Activated CD8-positive, alpha-beta memory T cell treated with anti-CD3 and anti-CD28 coated beads for 1 hour (primary cell): ENCODE results near the gene AQP12B.
"Not testable (repeated sequence)": the region's sequence is repeated elsewhere in the genome, so short reads cannot be mapped to it uniquely, and the experiment has no call there.

Experiments used
- DNase-seq, 2 donors: peaks; one replicate each; pipeline ENCODE4 v3.0.0-alpha.2; 2020; ENCODE audit warnings: low read depth in 1 of 2; ENCODE audit errors: extremely low read depth in 1 of 2

The AQP12B gene, protein sequence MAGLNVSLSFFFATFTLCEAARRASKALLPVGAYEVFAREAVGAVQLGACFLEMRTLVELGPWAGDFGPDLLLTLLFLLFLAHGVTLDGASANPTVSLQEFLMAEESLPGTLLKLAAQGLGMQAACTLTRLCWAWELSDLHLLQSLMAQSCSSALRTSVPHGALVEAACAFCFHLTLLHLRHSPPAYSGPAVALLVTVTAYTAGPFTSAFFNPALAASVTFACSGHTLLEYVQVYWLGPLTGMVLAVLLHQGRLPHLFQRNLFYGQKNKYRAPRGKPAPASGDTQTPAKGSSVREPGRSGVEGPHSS

DNA sequence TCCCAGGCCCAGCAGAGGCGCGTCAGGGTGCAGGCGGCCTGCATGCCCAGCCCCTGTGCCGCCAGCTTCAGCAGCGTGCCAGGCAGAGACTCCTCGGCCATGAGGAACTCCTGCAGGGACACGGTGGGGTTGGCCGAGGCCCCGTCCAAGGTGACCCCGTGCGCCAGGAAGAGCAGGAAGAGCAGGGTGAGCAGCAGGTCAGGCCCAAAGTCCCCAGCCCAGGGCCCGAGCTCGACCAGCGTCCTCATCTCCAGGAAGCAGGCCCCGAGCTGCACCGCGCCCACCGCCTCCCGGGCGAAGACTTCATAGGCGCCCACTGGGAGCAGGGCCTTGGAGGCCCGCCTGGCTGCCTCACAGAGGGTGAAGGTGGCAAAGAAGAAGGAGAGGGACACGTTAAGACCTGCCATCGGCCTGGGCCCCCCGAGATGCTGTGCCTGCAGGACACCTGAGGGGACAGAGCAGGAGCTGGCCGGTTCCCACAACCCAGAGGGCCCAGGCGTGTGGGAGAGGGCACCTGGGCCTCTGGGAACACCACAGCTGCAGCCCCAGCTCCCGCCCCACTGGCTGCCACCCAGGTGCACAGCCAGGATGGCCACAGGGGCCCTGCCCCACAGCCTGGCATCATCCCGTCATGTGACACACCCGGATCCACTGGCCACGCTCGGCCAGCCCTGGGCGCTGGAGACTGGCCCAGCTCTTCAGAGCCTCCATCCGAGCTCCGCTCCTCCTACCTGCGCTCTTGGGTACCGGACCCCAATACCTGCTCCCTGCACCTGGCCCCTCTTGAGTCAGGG is at the start of gene AQP12B:
Gene AQP12B, minus strand, starts transcription at position 455 of the 794 bp plus-strand sequence. Its CDS starts 48 bp downstream, at position 407.
- DNase-seq = not testable (repeated sequence)

GRCh38 chr2:240732184-240732583 is 49.5 kb upstream of the AQP12B start:
- DNase-seq = no peak

- no peak for DNase-seq
These were observed 48.5 kb upstream of the AQP12B start for GRCh38 chr2:240731178-240731545.

DNA sequence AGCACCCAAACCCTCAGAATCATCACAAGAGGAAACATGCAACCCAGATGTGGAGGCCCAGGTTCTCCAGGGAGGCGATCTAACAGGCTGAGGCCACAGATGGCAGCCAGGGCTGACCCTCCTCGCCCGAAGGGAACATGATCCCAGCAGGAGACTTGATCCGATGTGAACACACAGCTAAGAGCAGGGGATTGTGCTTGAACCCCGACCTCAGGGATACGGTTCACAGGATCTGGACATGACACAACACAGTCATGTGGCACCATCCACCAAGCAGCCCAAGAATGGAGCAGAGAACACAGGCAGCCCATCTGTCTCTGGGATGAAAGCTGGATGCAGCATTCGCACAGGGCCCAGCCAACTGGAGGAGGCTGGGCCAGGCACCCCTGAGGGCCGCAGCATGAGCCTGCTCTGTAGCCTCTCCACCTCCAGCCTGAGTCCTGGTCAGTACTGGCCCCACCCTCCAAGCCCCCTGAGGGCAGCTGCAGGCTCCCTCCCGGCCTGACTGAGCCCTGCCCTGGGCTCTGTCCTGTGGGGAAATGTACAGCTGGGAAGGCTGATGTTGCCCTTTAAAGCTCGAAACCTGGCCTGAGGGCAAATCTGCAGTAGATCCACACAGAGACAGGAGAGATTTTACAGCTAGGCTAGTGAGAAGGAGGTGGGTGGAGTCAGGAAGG is 48.0 kb upstream of the AQP12B start:
- DNase-seq = no peak

- no peak for DNase-seq
These were observed 46.1 kb upstream of the AQP12B start for GRCh38 chr2:240728827-240729226.

- DNase-seq = no peak
These were observed 45.7 kb upstream of the AQP12B start for GRCh38 chr2:240728361-240728760.

DNA sequence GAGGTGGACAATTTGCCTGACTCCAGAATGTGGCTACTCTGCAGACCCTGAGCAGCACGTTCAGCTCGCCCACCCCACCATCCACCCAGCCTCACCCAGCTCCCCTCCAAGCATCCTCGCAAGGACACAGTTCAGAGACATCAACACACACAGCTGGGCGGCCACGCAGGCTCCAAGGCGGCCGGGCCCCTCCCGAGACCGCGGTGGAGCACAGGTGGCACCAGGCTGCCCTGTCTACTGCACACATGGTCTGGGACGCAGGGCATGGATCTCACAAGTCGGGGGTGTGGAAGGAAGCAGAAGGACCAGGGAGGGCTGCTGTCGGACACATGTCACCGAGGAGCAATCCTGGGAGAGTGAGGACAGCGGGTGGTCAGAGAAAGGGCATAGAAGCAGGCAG is 45.2 kb upstream of the AQP12B start:
- DNase-seq = no peak

DNA sequence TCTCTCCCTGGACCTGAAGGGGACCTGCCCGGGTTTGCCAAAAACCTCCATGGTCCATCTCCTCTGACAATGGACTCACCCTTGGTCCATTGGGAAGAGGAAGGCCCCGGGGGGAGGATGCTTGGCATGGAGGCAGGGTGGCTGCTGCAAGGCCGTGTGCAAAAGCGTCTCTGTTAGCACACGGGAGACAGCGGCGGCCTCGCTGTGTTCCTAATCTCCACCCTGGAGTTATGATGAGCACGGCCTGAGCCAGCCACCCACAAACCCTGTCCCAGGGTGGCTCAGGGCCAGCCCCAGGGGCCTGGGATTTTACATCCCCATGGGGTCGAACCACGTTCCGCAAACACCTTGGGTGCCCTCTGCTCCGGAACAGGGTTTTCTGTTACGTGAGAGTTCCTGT is 44.8 kb upstream of the AQP12B start:
- no peak for DNase-seq

- no peak for DNase-seq
These were observed 44.2 kb upstream of the AQP12B start for GRCh38 chr2:240726876-240727275.

- DNase-seq = no peak
These were observed 43.0 kb upstream of the AQP12B start for GRCh38 chr2:240725671-240726070.

- no peak for DNase-seq
These were observed 42.6 kb upstream of the AQP12B start for GRCh38 chr2:240725266-240725665.

DNA sequence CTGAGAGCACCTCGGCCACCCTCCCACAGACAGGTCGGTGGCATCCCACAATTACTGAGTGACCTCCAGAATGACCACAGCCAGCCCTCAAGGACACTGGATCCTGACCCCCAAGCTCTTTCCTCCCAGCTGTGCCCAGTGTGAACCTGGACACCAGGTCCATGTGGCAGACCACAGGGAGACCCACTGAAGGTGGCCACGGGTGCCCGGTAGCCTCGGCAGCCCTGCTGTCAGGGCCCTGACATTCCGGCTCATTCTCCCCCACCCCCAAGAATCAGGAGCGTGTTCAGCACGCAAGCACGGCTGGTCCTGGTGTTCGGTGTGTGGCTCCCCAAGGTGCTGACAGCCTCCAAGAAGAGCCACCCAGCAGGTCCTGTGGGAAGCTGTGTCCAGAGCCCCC is 41.7 kb upstream of the AQP12B start:
- no peak for DNase-seq

DNA sequence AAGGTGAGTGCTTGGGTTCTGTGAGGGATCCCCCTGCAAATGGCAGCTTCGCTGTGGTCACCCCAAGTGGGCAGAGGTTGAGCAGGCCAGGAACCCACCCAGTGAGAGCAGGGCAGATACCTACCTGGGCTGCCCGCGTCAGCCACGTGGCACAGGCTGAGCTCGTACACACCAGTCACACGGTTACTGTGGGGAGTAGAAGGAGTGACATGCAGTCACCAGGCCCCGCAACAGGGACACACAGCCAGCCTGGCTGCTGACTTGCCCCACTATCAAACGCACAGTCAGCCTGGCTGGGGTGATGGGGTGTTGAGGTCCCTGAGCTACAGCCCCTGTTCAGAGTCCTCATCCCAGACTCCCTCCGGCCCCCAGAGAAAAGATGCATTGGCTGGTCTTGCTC is 41.2 kb upstream of the AQP12B start:
- DNase-seq = no peak

DNA sequence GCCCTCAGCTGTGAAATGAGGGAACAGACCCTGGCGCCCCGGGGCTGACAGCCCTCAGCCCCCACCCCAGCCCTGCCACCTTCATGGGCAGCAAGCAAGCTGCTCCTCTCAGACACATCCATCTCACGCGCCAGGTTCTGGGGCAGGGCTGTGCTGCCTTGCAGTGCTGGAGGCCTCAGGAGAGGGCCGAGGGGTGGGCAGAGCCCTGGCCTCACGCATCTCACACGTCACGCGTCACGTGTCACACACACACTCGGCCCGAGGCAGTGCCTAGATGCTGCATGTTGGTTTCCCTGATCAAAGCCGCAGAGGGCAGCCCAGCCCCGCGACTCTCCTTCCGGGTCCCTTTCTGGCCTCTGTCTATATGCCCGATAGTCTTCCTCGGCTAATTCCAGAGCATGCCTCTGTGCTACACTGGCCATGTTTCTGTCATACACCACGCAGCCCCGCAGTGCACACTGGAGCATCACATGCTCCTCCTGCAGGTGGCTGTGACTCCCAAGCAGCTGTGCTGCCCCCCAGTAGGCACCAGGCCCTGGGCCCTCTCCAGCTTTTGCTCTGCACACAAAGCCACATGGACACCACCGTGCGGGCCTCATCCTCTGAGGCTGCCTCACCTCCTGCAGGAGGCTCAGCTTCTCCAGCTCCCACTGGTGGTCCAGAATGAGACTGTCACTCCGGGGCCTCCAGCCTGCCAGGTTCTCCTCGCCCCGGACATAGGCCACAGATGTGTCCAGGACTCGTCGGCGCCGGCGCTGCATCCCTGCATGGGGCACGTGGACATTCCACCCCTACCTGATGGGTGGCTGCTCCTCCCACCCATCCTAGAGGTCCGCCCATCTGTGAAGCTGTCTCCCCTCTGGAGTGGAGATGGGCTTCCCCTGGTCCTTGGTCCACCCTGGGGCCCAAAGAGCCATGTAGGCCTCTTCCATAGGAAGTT is 40.4 kb upstream of the AQP12B start:
- DNase-seq = no peak

DNA sequence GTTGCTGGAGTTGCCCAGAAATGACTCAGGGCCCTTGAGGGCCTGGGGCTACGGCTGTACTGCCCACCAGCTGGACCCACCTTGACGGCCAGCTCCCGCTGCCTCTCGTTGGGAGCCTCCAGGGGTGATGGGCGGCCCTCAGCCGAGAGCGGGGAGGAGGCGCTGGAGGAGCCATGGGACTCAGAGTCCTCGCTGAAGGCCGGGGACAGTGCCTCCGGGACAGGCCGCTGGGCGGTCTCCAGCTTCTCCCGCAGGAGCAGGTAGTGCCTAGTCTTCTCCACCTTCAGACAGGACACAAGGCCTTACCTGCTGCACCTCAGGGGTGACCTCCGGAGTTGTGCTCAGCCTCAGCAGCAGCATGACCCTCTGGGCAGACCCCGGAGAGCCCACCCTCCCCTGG is 39.7 kb upstream of the AQP12B start:
- no peak for DNase-seq

GRCh38 chr2:240721596-240722180 is 39.0 kb upstream of the AQP12B start:
- no peak for DNase-seq

GRCh38 chr2:240720686-240721595 is 38.3 kb upstream of the AQP12B start:
- no peak for DNase-seq

GRCh38 chr2:240719676-240720545 is 37.2 kb upstream of the AQP12B start:
- no peak for DNase-seq
